Measurements from ENCODE around the gene TBC1D22A.

TBC1D22A gene

GRCh38 chr22:46970411-46971098, 208.1 kb downstream of the TBC1D22A start:
- H3K79me1 ChIP-seq (ENCODE audit: low read length) = no peaks in the 10 kb centered on the region
- H3K4me2 ChIP-seq (ENCODE audit: low read length) = no peak overlapping the region
- H3K18ac ChIP-seq (ENCODE audit: low read length) = no peak overlapping the region
- no peaks in the 10 kb centered on the region for H3K36me3 ChIP-seq (ENCODE audit: control insufficient read depth, insufficient read depth, low read length)
- peak overlapping the region; percentile 50 for H2BK5ac ChIP-seq (ENCODE audit: low read length)
- no peak overlapping the region for H3K56ac ChIP-seq (ENCODE audit: low read length)
- no peak overlapping the region for H3K4ac ChIP-seq (ENCODE audit: low read depth, low read length)
- no peak overlapping the region for H2BK120ac ChIP-seq (ENCODE audit: low read depth, low read length)
- H2BK15ac ChIP-seq (replicated peaks; ENCODE audit: low read depth) = no peak overlapping the region
- no CpG with 5 or more reads among the region's 13 CpGs for WGBS (ENCODE audit: extremely low coverage, insufficient coverage, low lambda C conversion rate)
- no peak overlapping the region for H3K4me3 ChIP-seq (ENCODE audit: low read length)
- no peak for DNase-seq
- H2AK5ac ChIP-seq (ENCODE audit: low read length) = no peak overlapping the region
- H4K5ac ChIP-seq (ENCODE audit: low read length) = no peak overlapping the region
- no peak overlapping the region for H3K23ac ChIP-seq (ENCODE audit: low read length)
- no peaks in the 10 kb centered on the region for H3K27me3 ChIP-seq (ENCODE audit: insufficient read depth, low read length, poor library complexity)
- H4K8ac ChIP-seq (ENCODE audit: low read depth, low read length) = no peak overlapping the region
- H3K27ac ChIP-seq (ENCODE audit: low read depth, low read length) = no peak overlapping the region
- no peaks in the 10 kb centered on the region for H3K79me2 ChIP-seq (ENCODE audit: control insufficient read depth, insufficient read depth, low read length)
- no peak overlapping the region for H3K9ac ChIP-seq (ENCODE audit: low read length)
- H3K4me1 ChIP-seq (ENCODE audit: control insufficient read depth, low read depth, low read length) = peaks cover 9% of the 10 kb centered on the region

- Histone ChIP-seq H3K18ac (ENCODE audit: low read length) (no peak overlapping the region), H4K8ac (ENCODE audit: low read depth, low read length) (no peak overlapping the region), H3K56ac (ENCODE audit: low read length) (no peak overlapping the region), H2BK15ac (replicated peaks; ENCODE audit: low read depth) (no peak overlapping the region), H2BK5ac (ENCODE audit: low read length) (peak overlapping the region; percentile 11), H2BK120ac (ENCODE audit: low read depth, low read length) (no peak overlapping the region), H3K4me3 (ENCODE audit: low read length) (no peak overlapping the region), H3K9ac (ENCODE audit: low read length) (no peak overlapping the region), H3K27me3 (ENCODE audit: insufficient read depth, low read length, poor library complexity) (no peaks in the 10 kb centered on the region), H3K79me2 (ENCODE audit: control insufficient read depth, insufficient read depth, low read length) (no peaks in the 10 kb centered on the region), H3K4me1 (ENCODE audit: control insufficient read depth, low read depth, low read length) (peaks cover 9% of the 10 kb centered on the region), H3K27ac (ENCODE audit: low read depth, low read length) (peak overlapping the region; percentile 20), H3K36me3 (ENCODE audit: control insufficient read depth, insufficient read depth, low read length) (no peaks in the 10 kb centered on the region), H2AK5ac (ENCODE audit: low read length) (no peak overlapping the region), H3K79me1 (ENCODE audit: low read length) (no peaks in the 10 kb centered on the region), H3K4me2 (ENCODE audit: low read length) (no peak overlapping the region), H4K5ac (ENCODE audit: low read length) (no peak overlapping the region), H3K4ac (ENCODE audit: low read depth, low read length) (no peak overlapping the region), H3K23ac (ENCODE audit: low read length) (no peak overlapping the region)
- peak; percentile 83 for DNase-seq
- no CpG with 5 or more reads among the region's 17 CpGs for WGBS (ENCODE audit: extremely low coverage, insufficient coverage, low lambda C conversion rate)
These were observed 208.8 kb downstream of the TBC1D22A start for GRCh38 chr22:46971099-46971763.

- H3K79me1 ChIP-seq (ENCODE audit: low read length) = no peaks in the 10 kb centered on the region
- H3K56ac ChIP-seq (ENCODE audit: low read length) = peak overlapping the region; percentile 28
- H3K18ac ChIP-seq (ENCODE audit: low read length) = no peak overlapping the region
- DNase-seq = no peak
- H2BK120ac ChIP-seq (ENCODE audit: low read depth, low read length) = no peak overlapping the region
- H4K8ac ChIP-seq (ENCODE audit: low read depth, low read length) = no peak overlapping the region
- H2BK5ac ChIP-seq (ENCODE audit: low read length) = peak overlapping the region; percentile 11
- no peak overlapping the region for H2BK15ac ChIP-seq (replicated peaks; ENCODE audit: low read depth)
- no peak overlapping the region for H2AK5ac ChIP-seq (ENCODE audit: low read length)
- H3K79me2 ChIP-seq (ENCODE audit: control insufficient read depth, insufficient read depth, low read length) = no peaks in the 10 kb centered on the region
- no peak overlapping the region for H4K5ac ChIP-seq (ENCODE audit: low read length)
- no peak overlapping the region for H3K23ac ChIP-seq (ENCODE audit: low read length)
- no peaks in the 10 kb centered on the region for H3K36me3 ChIP-seq (ENCODE audit: control insufficient read depth, insufficient read depth, low read length)
- no peak overlapping the region for H3K4me3 ChIP-seq (ENCODE audit: low read length)
- H3K4ac ChIP-seq (ENCODE audit: low read depth, low read length) = no peak overlapping the region
- no peak overlapping the region for H3K9ac ChIP-seq (ENCODE audit: low read length)
- no peaks in the 10 kb centered on the region for H3K27me3 ChIP-seq (ENCODE audit: insufficient read depth, low read length, poor library complexity)
- WGBS (ENCODE audit: extremely low coverage, insufficient coverage, low lambda C conversion rate) = no CpG with 5 or more reads among the region's 8 CpGs
- peaks cover 9% of the 10 kb centered on the region for H3K4me1 ChIP-seq (ENCODE audit: control insufficient read depth, low read depth, low read length)
- H3K4me2 ChIP-seq (ENCODE audit: low read length) = no peak overlapping the region
- no peak overlapping the region for H3K27ac ChIP-seq (ENCODE audit: low read depth, low read length)
These were observed 209.3 kb downstream of the TBC1D22A start for GRCh38 chr22:46971764-46972125.

GRCh38 chr22:46972256-46972655, 209.8 kb downstream of the TBC1D22A start:
- Histone ChIP-seq H3K18ac (ENCODE audit: low read length) (no peak overlapping the region), H2BK5ac (ENCODE audit: low read length) (no peak overlapping the region), H3K36me3 (ENCODE audit: control insufficient read depth, insufficient read depth, low read length) (no peaks in the 10 kb centered on the region), H3K4me1 (ENCODE audit: control insufficient read depth, low read depth, low read length) (peaks cover 9% of the 10 kb centered on the region), H2BK120ac (ENCODE audit: low read depth, low read length) (no peak overlapping the region), H3K4me3 (ENCODE audit: low read length) (no peak overlapping the region), H4K8ac (ENCODE audit: low read depth, low read length) (no peak overlapping the region), H3K9ac (ENCODE audit: low read length) (no peak overlapping the region), H4K5ac (ENCODE audit: low read length) (no peak overlapping the region), H3K4ac (ENCODE audit: low read depth, low read length) (no peak overlapping the region), H3K23ac (ENCODE audit: low read length) (no peak overlapping the region), H2AK5ac (ENCODE audit: low read length) (no peak overlapping the region), H3K79me2 (ENCODE audit: control insufficient read depth, insufficient read depth, low read length) (no peaks in the 10 kb centered on the region), H3K27me3 (ENCODE audit: insufficient read depth, low read length, poor library complexity) (no peaks in the 10 kb centered on the region), H3K79me1 (ENCODE audit: low read length) (no peaks in the 10 kb centered on the region), H3K27ac (ENCODE audit: low read depth, low read length) (no peak overlapping the region), H3K4me2 (ENCODE audit: low read length) (no peak overlapping the region), H3K56ac (ENCODE audit: low read length) (no peak overlapping the region), H2BK15ac (replicated peaks; ENCODE audit: low read depth) (no peak overlapping the region)
- no CpG with 5 or more reads among the region's 17 CpGs for WGBS (ENCODE audit: extremely low coverage, insufficient coverage, low lambda C conversion rate)
- no peak for DNase-seq

- Histone ChIP-seq H3K36me3 (ENCODE audit: control insufficient read depth, insufficient read depth, low read length) (no peaks in the 10 kb centered on the region), H4K5ac (ENCODE audit: low read length) (no peak overlapping the region), H4K8ac (ENCODE audit: low read depth, low read length) (no peak overlapping the region), H3K27me3 (ENCODE audit: insufficient read depth, low read length, poor library complexity) (no peaks in the 10 kb centered on the region), H2BK5ac (ENCODE audit: low read length) (no peak overlapping the region), H3K4me1 (ENCODE audit: control insufficient read depth, low read depth, low read length) (peaks cover 9% of the 10 kb centered on the region), H3K79me2 (ENCODE audit: control insufficient read depth, insufficient read depth, low read length) (no peaks in the 10 kb centered on the region), H3K23ac (ENCODE audit: low read length) (no peak overlapping the region), H2BK15ac (replicated peaks; ENCODE audit: low read depth) (no peak overlapping the region), H3K4ac (ENCODE audit: low read depth, low read length) (no peak overlapping the region), H3K9ac (ENCODE audit: low read length) (no peak overlapping the region), H3K4me3 (ENCODE audit: low read length) (no peak overlapping the region), H2AK5ac (ENCODE audit: low read length) (no peak overlapping the region), H3K18ac (ENCODE audit: low read length) (no peak overlapping the region), H3K79me1 (ENCODE audit: low read length) (no peaks in the 10 kb centered on the region), H2BK120ac (ENCODE audit: low read depth, low read length) (no peak overlapping the region), H3K56ac (ENCODE audit: low read length) (peak overlapping the region; percentile 3), H3K27ac (ENCODE audit: low read depth, low read length) (no peak overlapping the region), H3K4me2 (ENCODE audit: low read length) (no peak overlapping the region)
- WGBS (ENCODE audit: extremely low coverage, insufficient coverage, low lambda C conversion rate) = no CpG with 5 or more reads among the region's 32 CpGs
- DNase-seq = no peak
These were observed 210.7 kb downstream of the TBC1D22A start for GRCh38 chr22:46972901-46973831.

Measured in mesendoderm (in vitro differentiated cells).